Stimulated activated CD8-positive, alpha-beta memory T cell treated with anti-CD3 and anti-CD28 coated beads, Interleukin-2, amount 100 ng/mL, for 1 hour (primary cell): ENCODE measurements around the gene SLC17A7.
A peak's percentile ranks its signal among the peaks of the same experiment; 100 is the strongest.
"Not testable (repeated sequence)": the region's sequence is repeated elsewhere in the genome, so short reads cannot be mapped to it uniquely, and the experiment has no call there.

Experiments used
- DNase-seq, 2 donors: peaks; one replicate each; pipeline ENCODE4 v3.0.0-alpha.2; 2020; ENCODE audit warnings: low read depth in 2 of 2

The SLC17A7 gene

DNA sequence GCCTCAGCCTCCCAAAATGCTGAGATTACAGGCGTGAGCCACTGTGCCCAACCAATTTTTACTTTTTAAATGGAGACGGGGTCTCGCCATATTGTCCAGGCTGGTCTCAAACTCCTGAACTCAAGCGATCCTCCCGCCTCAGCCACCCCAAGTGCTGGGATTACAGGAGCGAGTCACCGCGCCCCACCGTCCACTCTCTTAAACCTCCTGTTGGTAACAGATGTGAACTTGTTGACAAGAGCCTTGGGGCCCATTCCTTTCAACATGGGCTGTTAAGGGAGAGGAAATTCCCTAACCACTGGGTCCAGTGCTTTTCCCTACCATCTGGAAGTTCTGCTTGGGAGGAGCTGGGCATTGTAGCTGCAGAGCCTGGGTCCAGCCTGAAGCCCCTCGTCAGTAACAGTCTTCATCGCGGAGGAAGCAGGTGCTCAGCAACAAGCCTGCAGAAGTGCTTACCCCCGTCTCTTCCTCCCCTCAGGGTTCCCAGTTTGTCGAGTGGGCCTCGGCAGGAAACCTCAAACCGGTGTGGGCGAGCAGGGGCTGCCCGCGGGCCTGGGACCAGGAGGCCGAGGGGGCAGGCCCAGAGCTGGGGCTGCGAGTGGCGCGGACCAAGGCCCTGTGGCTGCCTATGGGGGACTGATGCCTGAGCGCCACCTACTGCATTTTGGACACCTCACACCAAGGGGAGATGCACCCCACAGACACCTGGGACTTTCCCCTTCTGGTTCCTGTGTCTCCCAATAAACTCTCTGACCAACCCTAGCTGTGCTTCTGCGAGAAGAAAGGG is 28.7 kb upstream of the SLC17A7 start:
- peak; percentile 59 to 67 for DNase-seq

DNA sequence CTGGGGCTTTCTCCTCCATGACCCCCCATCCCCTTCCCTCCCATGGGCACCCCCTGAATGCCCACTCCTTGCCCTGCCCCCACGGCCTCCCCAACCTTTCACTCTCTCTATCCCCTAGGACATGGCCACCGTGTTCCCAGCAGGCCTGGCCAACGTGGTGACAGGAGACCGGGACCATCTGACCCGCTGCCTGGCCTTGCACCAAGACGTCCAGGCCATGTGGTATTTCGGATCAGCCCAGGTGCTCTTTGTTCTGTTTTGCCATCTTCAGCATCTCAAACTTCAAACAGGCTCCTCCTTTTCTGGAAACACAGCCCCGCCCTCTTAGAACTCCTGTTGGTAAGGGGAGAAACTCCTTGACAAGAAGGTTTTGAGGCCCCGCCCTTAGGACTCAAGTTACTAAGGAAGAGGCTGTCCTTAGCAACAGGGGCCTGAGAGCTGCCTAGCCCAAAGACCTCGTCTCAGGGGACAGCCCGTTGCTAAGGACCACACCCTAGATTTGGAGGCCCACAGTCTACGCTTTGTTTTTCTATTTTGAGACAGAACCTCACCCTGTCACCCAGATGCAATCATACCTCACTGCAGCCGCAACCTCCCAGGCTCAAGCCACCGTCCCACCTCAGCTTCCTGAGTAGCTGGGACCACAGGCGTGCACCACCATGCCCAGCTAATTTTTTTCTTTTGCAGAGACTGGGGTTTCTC is 27.6 kb upstream of the SLC17A7 start:
- peak; percentile 62 to 73 for DNase-seq

DNA sequence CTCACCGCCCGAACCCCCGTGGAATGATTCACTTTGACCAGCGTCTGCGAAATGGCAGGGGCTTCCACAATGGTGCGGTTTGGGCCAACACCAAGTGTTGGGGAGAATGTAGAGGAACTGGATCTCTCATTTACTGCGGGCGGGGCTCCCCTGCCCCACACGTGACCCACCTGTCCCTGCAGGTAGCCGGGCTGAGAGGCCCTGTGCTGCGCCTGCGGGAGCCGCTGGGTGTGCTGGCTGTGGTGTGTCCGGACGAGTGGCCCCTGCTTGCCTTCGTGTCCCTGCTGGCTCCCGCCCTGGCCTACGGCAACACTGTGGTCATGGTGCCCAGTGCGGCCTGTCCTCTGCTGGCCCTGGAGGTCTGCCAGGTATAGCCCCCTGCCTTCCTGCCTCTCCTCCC is 26.9 kb upstream of the SLC17A7 start:
- DNase-seq, result no peak

DNA sequence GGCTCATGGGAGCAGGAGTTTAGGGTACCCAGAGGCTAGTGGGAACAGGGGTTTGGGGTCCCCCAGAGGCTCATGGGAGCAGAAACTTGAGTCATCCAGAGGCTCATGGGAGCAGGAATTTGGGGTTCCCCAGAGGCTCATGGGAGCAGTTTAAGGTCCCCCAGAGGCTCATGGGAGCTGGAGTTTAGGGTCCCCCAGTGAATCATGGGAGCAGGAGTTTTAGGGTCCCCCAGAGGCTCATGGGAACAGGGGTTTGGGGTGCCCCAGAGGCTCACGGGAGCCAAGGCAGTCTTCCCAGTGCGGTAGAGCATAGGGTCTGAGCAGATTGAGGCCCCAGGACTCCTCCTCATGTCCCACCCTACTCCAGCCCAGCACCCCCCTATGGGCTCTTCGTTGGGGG is 24.0 kb upstream of the SLC17A7 start:
- DNase-seq, result no peak

DNA sequence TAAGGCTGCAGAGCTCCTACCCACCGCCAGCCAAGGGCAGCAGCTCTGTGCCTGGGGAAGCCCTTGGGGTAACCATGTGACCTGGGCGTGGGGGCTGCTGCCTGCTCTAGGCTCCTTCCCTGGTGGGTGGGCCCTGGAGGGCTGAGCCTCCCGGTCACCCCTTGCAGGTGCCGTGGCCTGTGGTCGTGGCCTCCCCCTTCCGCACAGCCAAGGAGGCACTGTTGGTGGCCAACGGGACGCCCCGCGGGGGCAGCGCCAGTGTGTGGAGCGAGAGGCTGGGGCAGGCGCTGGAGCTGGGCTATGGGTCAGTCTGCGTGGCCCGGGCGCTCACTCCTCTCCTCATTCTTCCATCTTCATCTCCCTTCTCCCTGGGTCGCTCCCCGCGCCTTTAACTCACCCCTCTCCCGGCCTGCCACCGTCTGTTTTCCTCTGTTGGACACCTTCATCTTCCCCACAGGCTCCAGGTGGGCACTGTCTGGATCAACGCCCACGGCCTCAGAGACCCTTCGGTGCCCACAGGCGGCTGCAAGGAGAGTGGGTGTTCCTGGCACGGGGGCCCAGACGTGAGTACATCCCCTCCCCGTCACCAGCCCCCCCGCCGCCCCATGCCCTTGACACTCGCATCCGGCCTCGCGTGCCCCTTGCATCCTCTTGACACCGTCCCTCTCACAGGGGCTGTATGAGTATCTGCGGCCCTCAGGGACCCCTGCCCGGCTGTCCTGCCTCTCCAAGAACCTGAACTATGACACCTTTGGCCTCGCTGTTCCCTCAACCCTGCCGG is 22.8 kb upstream of the SLC17A7 start:
- no peak for DNase-seq

DNA sequence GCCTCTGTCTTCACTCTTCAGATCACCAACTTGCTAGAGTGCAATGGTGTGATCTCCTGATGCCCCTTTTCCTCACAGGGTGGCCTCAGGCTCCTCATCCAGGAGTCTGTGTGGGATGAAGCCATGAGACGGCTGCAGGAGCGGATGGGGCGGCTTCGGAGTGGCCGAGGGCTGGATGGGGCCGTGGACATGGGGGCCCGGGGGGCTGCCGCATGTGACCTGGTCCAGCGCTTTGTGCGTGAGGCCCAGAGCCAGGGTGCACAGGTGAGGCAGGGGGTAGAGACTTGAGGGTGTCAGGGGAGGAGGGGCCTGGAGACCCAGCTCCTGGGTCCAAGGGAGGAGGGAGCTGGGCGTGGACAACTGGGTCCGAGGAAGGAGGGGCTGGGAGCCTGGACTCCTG is 21.2 kb upstream of the SLC17A7 start:
- no peak for DNase-seq

DNA sequence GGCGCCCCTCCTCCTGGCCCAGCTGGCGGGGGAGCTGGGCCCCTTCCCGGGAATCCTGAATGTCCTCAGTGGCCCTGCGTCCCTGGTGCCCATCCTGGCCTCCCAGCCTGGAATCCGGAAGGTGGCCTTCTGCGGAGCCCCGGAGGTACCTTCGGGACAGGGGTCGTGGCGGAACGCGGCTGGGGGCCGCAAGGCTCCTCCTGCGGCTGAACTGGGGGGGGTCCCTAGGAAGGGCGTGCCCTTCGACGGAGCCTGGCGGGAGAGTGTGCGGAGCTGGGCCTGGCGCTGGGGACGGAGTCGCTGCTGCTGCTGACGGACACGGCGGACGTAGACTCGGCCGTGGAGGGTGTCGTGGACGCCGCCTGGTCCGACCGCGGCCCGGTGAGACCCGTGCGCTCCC is 20.3 kb upstream of the SLC17A7 start:
- DNase-seq, result no peak

DNA sequence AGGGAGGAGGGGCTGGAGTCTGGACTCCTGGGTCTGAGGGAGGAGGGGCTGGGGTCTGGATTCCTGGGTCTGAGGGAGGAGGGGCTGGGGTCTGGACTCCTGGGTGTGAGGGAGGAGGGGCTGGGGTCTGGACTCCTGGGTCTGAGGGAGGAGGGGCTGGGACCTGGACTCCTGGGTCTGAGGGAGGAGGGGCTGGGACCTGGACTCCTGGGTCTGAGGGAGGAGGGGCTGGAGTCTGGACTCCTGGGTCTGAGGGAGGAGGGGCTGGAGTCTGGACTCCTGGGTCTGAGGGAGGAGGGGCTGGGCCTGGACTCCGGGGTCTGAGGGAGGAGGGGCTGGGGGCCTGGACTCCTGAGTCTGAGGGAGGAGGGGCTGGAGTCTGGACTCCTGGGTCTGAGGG is 19.8 kb upstream of the SLC17A7 start:
- not testable (repeated sequence) for DNase-seq

DNA sequence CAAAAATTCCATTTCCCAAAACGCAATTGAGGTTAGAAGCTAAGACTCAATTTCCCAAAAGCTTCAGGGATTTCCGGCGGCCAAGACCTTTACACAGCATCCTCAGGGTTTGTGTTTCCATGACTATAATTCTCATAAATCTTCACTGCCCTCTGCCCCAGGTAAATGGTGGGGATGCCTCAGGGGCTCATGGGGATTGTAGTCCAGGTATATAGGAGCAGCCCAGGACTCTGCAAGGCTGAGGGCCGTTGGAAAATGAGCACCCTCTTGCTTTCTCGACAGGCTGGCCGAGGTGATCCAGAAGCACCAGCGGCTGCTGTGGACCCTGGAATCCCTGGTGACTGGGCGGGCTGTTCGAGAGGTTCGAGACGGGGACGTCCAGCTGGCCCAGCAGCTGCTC is 18.1 kb upstream of the SLC17A7 start:
- no peak for DNase-seq

DNA sequence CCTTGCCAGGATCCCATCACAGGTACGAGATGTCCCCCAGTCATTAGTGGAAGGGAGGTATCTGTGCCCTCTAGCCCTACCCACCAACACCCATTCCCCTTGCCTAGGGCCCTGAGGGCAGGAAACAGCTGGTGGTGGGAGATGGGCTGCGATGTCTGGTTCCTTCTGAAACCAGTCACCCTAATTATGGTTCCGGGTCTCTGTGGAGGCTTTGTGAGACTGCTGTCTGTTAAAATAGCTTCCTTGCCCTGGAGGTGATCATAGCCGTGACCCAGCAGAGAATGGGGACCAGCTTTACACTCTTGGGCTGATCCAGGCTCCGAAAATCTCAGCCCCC is 17.2 kb upstream of the SLC17A7 start:
- no peak for DNase-seq

DNA sequence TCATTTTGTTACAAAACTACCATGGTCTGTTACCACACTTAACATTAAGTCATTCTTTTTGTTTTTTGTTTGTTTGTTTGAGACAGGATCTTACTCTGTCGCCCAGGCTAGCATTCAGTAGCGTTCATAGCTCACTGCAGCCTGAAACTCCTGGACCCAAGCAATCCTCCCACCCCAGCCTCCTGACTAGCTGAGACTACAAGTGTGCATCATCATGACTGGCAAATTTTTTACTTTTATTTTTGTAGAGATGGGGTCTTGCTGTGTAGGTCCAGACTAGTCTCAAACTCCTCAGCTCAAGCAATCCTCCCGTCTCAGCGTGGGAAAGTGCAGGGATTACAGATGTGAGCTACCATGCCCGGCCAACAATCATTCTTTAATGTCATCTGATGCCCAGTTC is 15.0 kb upstream of the SLC17A7 start:
- DNase-seq, result no peak

DNA sequence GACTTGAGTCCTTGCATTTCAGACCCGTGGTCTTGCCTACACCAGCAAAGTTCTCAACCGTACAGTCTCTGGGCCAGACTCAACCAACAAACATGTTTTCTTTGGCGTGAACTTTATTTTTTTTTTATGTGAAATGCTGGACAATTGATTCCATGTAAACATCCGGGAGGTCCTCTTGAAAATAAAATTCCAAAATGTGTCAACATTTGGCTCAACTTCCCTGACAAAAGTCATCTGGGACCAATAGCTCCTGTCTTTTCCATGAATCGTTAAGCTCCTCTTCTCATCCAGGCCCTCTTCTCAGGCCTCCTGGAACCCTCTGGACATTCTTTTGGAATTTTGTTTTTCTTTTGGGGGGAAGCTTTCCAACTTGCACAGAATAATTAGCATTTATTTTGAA is 14.4 kb upstream of the SLC17A7 start:
- DNase-seq, result no peak

DNA sequence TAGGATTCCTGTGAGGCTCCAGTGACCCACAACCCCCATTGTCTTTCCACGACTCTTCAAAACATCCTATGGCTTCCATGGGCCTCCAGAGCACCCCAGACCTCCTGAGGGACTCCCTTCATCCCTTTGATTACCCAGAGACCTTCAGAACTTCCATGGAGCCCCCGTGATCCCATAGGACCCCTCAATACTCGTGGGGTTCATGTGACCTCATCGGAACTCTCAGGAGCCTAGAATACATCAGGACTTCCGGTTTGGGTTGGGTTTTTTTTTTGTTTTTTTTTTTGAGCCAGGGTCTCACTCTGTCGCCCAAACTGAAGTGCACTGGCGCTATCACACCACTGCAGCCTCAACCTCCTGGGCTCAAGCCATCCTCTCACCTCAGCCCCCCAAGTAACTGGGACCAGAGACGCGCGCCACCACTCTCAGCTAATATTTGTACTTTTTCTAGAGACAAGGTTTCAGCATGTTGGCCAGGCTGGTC is 12.5 kb upstream of the SLC17A7 start:
- DNase-seq, result no peak

DNA sequence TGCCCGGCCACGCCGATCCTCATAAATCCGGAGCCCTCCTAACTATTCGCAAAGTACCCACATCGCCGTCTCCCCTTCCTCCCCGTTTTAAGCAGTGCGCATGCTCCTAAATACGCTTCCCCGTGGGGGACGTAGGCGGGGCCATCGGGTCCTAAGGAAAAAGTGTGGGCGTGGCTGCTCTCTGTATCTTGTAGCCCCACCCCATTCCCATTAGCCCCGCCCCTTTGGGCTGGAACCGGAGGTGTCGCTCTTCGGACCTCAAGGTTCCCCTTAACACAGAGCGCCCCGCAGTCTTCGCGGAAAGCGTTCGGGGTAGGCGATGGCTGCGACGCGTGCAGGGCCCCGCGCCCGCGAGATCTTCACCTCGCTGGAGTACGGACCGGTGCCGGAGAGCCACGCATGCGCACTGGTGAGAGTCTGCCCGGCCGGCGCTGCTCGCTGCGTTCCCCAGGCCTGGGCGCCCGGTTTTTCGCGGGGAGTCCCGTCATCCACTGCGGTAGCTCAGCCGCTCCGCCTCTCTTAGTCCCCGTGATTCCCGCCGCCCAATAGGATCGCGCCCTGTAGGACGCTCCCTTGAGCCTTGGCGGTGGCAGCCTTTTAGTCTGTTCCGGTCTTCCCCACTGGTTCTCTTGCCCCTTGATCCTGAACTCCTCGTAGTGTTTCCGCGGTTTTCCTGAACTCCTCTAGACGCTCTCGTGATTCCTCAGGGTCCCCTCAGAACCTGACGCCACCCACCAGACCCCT is 11.9 kb upstream of the SLC17A7 start, which contains the start of gene ALDH16A1:
Gene ALDH16A1 (plus strand): TSS at position 213 of the 744 bp plus-strand sequence. CDS start 107 bp downstream, at position 320.
- peak; percentile 96 for DNase-seq

DNA sequence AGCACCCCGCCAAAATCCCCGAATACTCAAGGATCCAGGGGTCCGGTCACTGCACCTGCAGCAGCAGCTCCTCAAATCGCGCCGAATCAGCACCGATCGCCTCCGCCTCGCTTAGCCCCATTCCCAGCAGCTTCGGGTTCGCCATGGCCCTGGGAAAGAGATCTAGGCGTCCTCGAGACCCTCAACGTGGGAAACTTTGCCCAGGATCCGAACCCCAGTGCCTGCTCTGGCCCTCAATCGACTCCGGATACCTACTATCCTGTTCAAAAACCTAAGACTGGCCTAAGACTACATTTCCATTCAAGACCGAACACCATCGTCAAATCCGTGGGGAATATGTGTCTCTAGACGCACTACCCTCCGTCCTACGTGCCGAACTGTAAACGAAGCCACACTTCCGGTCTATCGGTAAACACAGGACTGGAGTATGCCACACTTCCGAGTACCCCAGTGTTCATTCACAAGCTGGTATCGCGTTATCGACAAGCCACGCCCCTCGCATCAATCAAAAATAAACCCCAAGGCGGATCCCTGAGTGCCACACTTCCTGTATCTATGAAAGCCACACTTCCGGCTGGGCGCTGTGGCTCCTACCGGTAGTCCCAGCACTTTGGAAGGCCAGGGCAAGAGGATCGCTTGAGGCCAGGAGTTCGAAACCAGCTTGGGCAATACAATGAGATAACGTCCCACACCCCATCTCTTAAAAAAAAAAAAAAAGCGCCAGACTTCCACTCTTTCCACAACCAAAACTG is 10.3 kb upstream of the SLC17A7 start, which contains the start of gene PIH1D1:
Gene PIH1D1 (minus strand): TSS at position 385 of the 752 bp plus-strand sequence. CDS start 240 bp downstream, at position 145.
- DNase-seq, result peak; percentile 86 to 87

DNA sequence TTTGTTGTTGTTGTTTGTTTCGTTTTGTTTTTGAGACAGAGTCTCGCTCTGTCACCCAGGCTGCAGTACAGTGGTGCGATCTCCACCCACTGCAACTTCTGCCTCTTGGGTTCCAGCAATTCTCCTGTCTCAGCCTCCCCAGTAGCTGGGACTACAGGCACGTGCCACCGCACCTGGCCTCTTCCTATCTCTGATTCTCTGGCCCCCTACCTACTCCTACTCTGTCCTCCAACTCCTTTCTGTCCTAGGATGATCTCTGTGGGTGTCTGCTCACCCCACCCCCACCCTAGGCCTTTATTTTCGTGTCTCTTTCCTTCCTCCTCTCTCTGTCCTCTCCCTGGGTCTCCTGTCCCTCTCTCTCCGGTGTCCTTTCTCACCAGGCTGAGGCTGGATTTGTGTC is 9.1 kb upstream of the SLC17A7 start:
- DNase-seq, result no peak

DNA sequence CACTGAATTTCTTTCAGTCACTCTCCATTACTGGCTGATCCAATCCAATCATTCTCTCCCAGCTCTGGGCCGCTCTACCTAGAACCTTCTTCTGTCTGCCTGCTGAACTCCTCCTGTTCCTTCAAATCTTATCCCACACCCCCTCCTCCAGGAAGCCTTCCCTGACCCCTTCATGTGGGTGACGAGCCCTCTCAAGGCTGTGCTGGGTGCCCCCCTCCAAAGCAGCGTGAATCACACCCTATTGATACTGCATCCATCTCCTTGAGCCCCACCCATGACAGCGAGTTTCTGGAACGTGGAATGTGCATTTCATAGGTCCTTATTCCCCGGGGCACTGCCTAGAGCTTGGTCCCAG is 7.1 kb upstream of the SLC17A7 start:
- DNase-seq, result no peak

DNA sequence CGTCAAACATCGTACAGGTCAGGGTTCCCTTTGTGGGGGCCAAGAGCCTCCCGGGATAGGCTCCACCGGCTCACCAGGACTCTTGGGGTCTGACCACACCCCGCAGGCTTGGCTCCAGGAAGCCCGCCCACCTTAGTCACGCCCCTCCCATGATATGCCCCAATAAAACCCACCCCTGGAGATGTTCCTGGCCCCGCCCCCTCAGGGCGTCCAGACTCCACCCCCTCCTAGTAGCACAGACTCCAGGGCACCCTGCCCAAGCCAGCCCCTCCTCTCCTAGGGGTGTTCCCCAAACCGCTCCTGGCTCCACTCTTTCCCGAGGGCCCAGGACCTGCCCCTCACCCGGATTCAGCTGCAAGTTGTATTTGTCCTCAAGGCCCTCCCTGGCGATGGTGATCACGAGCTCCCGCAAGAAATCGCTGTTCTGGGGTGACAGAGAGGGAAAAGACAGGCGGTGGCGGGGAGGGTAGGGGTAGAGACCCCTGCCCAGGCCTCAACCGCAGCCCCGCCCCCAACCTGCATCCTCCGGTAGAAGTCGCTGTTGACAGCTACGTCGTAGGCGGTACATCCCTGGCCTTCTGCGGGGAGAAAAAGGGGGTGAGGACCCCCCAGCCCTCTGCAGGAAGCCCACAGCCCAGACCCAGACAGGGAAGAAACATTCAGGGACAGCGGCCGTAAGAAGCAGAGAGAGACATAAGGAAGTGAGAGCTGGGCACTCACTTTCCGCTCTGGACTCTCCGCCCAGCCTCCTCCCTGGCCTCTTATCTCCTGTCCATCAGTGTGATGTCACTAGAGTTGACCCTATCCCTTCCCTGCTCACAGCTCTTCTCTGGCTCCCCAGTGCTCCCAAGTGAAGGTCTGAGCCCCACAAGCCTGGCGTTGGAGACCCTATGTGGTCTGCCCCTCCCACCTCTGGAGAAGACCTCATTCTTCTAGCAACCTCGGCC is 6.4 kb upstream of the SLC17A7 start:
- no peak for DNase-seq

DNA sequence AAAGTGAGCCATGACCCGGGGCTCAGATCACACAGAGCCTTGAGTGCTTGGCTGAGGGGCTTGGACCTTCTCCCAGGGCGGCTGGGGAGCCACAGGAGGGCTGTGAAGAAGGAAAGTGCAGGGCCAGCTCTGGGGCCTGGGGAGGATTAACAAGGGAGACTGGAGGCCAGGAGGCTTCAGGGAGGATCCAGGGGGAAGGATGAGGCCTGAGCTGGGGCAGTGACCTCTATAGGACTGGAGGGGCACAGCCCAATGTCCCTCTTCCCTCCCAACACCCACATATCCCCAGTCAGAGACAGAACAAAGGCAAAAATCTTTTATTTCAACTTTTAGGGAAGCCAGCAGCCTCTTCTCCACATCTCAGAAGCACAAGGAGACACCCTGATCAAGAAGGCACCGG is 4.7 kb upstream of the SLC17A7 start:
- DNase-seq, result no peak
